DND-41 (cell line): ENCODE data around the gene LHX3.

Experiments
- CTCF ChIP-seq: IDR thresholded peaks from 2 replicates; pipeline ENCODE4 v1.5.1; 2012; ENCODE audit warnings: borderline replicate concordance, low read length, moderate library complexity, mild to moderate bottlenecking; ENCODE audit not compliant: poor library complexity, severe bottlenecking; ENCODE audit errors: extremely low read depth
- EZH2 ChIP-seq: IDR thresholded peaks from 3 replicates; pipeline ENCODE4 v1.6.1; 2012; ENCODE audit warnings: borderline replicate concordance, low read depth, mild to moderate bottlenecking, moderate library complexity, low read length, inconsistent platforms; ENCODE audit not compliant: severe bottlenecking

- TF ChIP-seq CTCF (no peak), EZH2 (no peak)
These were observed 24.5 kb upstream of the LHX3 start for GRCh38 chr9:136229096-136230065.
